Gastrocnemius medialis (tissue), 4 donors: ENCODE results near the gene DDX54.

Source experiments
- POLR2A ChIP-seq, 2 donors: fragments of 450-650 bp; IDR thresholded peaks; one replicate each; pipeline ENCODE4 v1.6.1; 2017; ENCODE audit warnings: antibody characterized with exemption in 2 of 2, mild to moderate bottlenecking in 2 of 2, moderate library complexity in 2 of 2
- TF ChIP-seq, protein P1 (sequence below), 5 experiments: fragments of 450-650 bp in 3 of 5; fragments of 200-600 bp in 2 of 5; sonication (generic) in 2 of 5; IDR thresholded peaks in 4 of 5; conservative IDR thresholded peaks in 1 of 5; 1 replicate in 4 of 5; 2 replicates in 1 of 5; pipeline ENCODE4 v1.5.1; 2016 to 2019; ENCODE audit warnings: antibody characterized with exemption in 5 of 5, mild to moderate bottlenecking in 3 of 5, moderate library complexity in 3 of 5

DNA sequence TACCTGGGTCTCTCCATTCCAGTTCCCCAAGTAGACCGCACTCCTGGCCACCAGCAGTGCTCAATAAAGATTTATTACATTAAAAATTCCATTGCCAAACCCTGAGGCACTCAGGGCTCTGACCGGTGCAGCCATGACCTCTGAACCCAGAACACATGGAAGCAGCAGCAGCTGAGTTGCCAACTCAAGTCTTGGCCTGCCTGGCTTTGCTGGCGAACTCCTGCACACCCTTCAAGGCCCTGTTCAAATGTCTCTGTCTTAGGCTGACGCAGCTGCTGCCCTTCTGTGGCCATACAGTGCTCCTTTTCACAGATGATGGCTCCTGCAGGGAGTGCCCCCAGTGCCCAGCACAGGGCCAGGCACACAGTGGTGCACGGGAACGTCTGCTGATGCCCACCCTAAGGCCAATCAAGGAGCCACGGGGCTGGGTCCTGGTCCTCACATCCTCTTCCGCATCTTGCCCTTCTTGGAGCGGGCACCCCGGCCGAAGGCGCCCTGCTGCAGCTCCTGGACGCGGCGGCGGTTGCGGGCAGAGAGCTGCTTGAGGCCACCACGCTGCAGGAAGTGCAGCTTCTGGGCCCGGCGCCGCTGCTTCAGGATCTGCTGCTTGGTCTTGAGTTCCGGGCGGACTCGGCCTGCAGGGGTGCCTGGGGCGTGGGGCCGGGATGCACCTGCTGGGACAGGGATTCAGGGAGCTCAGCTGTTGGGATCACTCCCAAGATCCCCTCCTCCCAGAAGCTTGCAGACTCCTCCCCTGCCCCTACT lies 26.7 kb downstream of the DDX54 start:
- TF ChIP-seq, protein P1, sequence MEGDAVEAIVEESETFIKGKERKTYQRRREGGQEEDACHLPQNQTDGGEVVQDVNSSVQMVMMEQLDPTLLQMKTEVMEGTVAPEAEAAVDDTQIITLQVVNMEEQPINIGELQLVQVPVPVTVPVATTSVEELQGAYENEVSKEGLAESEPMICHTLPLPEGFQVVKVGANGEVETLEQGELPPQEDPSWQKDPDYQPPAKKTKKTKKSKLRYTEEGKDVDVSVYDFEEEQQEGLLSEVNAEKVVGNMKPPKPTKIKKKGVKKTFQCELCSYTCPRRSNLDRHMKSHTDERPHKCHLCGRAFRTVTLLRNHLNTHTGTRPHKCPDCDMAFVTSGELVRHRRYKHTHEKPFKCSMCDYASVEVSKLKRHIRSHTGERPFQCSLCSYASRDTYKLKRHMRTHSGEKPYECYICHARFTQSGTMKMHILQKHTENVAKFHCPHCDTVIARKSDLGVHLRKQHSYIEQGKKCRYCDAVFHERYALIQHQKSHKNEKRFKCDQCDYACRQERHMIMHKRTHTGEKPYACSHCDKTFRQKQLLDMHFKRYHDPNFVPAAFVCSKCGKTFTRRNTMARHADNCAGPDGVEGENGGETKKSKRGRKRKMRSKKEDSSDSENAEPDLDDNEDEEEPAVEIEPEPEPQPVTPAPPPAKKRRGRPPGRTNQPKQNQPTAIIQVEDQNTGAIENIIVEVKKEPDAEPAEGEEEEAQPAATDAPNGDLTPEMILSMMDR (IDR thresholded peaks at IDR 0.05 in 4 of 5, conservative IDR thresholded peaks at IDR 0.05 in 1 of 5): no peak
- no peak for TF ChIP-seq POLR2A (IDR thresholded peaks at IDR 0.05)
